ENCODE data around the gene MAPT. TPM values are rescaled to one million over a fixed set of nuclear protein-coding genes. Genes with fewer than 3 reads are reported as not detected.

The MAPT gene
- total and polyA plus RNA-seq, 2 of the 4 experiments (the other 2 are of a cell fraction) = 0.18 to 0.19 TPM

- Histone ChIP-seq H3K27me3 (ENCODE audit: control insufficient read depth, insufficient read depth, low read length) (peaks cover 8% of the 10 kb centered on the region), H3K18ac (ENCODE audit: low read depth, low read length) (no peak overlapping the region), H3K14ac (replicated peaks; ENCODE audit: low read depth, low read length) (no peak overlapping the region), H3K4me1 (ENCODE audit: control insufficient read depth, insufficient read depth, low read length) (no peaks in the 10 kb centered on the region), H3K4me2 (ENCODE audit: low read depth, low read length) (no peak overlapping the region), H2AFZ (replicated peaks; ENCODE audit: low read length, poor library complexity) (no peak overlapping the region), H3K27ac (ENCODE audit: insufficient read depth, low read length) (no peak overlapping the region), H4K20me1 (ENCODE audit: insufficient read depth, low read length) (no peaks in the 10 kb centered on the region), H4K5ac (ENCODE audit: low read depth, low read length) (no peak overlapping the region), H3K23ac (ENCODE audit: low read depth, low read length) (no peak overlapping the region), H4K8ac (ENCODE audit: low read depth in 2 of 2, low read length in 2 of 2) (no peak overlapping the region), H2BK20ac (ENCODE audit: low read depth, low read length) (no peak overlapping the region), H4K91ac (ENCODE audit: insufficient read depth, low read depth, low read length) (no peak overlapping the region), H2AK9ac (replicated peaks; ENCODE audit: low read depth, low read length, poor library complexity) (no peak overlapping the region), H3K4me3 (ENCODE audit: insufficient read depth, low read depth, low read length) (no peak overlapping the region), H3K9ac (ENCODE audit: low read depth, low read length) (no peak overlapping the region), H2BK15ac (ENCODE audit: low read depth, low read length) (no peak overlapping the region), H3K56ac (ENCODE audit: extremely low read depth, insufficient read depth, low read length) (no peak overlapping the region), H3K4ac (ENCODE audit: low read depth, low read length) (no peak overlapping the region), H2AK5ac (ENCODE audit: low read depth, low read length) (no peak overlapping the region), H3K9me1 (ENCODE audit: insufficient read depth, low read length) (no peaks in the 10 kb centered on the region), H3K36me3 (ENCODE audit: control insufficient read depth, insufficient read depth, low read length) (no peaks in the 10 kb centered on the region), H2BK120ac (ENCODE audit: low read depth, low read length) (no peak overlapping the region), H3K79me1 (ENCODE audit: low read depth in 1 of 2, low read length in 2 of 2) (no peaks in the 10 kb centered on the region), H3K9me3 (ENCODE audit: control insufficient read depth, insufficient read depth, low read length) (no peaks in the 10 kb centered on the region), H2BK5ac (ENCODE audit: low read depth, low read length, poor library complexity, severe bottlenecking) (no peak overlapping the region)
- intact Hi-C loops (cut with micrococcal nuclease) = no loop called here
- TF ChIP-seq POLR2A (IDR thresholded peaks at IDR 0.05; ENCODE audit: low read depth, low read length) = no peak
- no peak for TF ChIP-seq CHD1 (IDR thresholded peaks at IDR 0.05; ENCODE audit: low read depth, low read length)
- no peak for TF ChIP-seq NFE2L2 (IDR thresholded peaks at IDR 0.05; ENCODE audit: low read depth, low read length)
- TF ChIP-seq MAZ (IDR thresholded peaks at IDR 0.05; ENCODE audit: borderline replicate concordance, low read depth, low read length) = no peak
- no peak for TF ChIP-seq MXI1 (IDR thresholded peaks at IDR 0.05; ENCODE audit: borderline replicate concordance, low read depth, low read length)
- TF ChIP-seq FOS (IDR thresholded peaks at IDR 0.05; ENCODE audit: low read depth, low read length) = no peak
- TF ChIP-seq BHLHE40 (IDR thresholded peaks at IDR 0.05; ENCODE audit: low read depth, low read length) = no peak
- POLR2A ChIA-PET (ENCODE audit: unreplicated experiment) = no interaction called here
- in situ Hi-C loops (cut with MboI; ENCODE audit: low sequenced_read_pairs) = loop anchor here (25.0 kb wide), 1 partner anchor 433 kb away; no protein-coding TSS in a partner anchor
- 73% methylated on average over 22 of the region's 35 CpGs; no CpG with 5 or more reads in 1 of the 2 experiments for WGBS, 2 experiments (ENCODE audit: extremely low coverage in 2 of 2, insufficient read length in 1 of 2)
- no peak for DNase-seq
- dilution Hi-C loops (cut with HindIII; ENCODE audit: low sequenced_read_pairs, unreplicated experiment) = no loop called here
- CTCF ChIA-PET = no interaction called here
- no TSS peak for BruUV-seq (replicated peaks)
- no peak for ATAC-seq (ENCODE audit: low read depth)
These were observed 48.8 kb upstream of the MAPT start for GRCh38 chr17:45845376-45846185.

All from IMR-90 (cell line).